Muscle layer of duodenum (tissue), 2 donors: Measurements from ENCODE around the gene RGS9BP.
"Not testable (repeated sequence)": the region's sequence is repeated elsewhere in the genome, so short reads cannot be mapped to it uniquely, and the experiment has no call there.

Experiments used
- H3K27ac ChIP-seq: one replicate; pipeline ENCODE4 v1.7.0; 2013; ENCODE audit warnings: mild to moderate bottlenecking, low read length
- H3K27me3 ChIP-seq: one replicate; pipeline ENCODE4 v1.7.0; 2013; ENCODE audit warnings: low read depth, mild to moderate bottlenecking, control low read depth, low read length
- H3K36me3 ChIP-seq, 2 donors: one replicate each; pipeline ENCODE4 v1.7.0; 2013; ENCODE audit warnings: low read length in 2 of 2, control low read depth in 1 of 2, mild to moderate bottlenecking in 1 of 2; ENCODE audit not compliant: insufficient read depth in 2 of 2, control insufficient read depth in 1 of 2
- H3K4me1 ChIP-seq, 2 donors: one replicate each; pipeline ENCODE4 v1.7.0; 2013; ENCODE audit warnings: low read length in 2 of 2, mild to moderate bottlenecking in 2 of 2, control low read depth in 1 of 2, moderate library complexity in 1 of 2; ENCODE audit not compliant: insufficient read depth in 2 of 2, control insufficient read depth in 1 of 2
- H3K4me3 ChIP-seq, 2 donors: one replicate each; pipeline ENCODE4 v1.7.0; 2013; ENCODE audit warnings: low read length in 2 of 2, low read depth in 1 of 2, mild to moderate bottlenecking in 1 of 2
- H3K9me3 ChIP-seq, 2 donors: one replicate each; pipeline ENCODE4 v1.7.0; 2013; ENCODE audit warnings: low read length in 2 of 2, control low read depth in 1 of 2, mild to moderate bottlenecking in 1 of 2; ENCODE audit not compliant: control insufficient read depth in 1 of 2
- donor health status: healthy.

Gene RGS9BP

GRCh38 chr19:32696771-32697170, 21.1 kb downstream of the RGS9BP start:
- not testable (repeated sequence) for H3K9me3 ChIP-seq, H3K4me3 ChIP-seq, H3K27me3 ChIP-seq, H3K27ac ChIP-seq
- peaks cover 0 to 29% of the 10 kb centered on the region in 2 donors for H3K4me1 ChIP-seq
- H3K36me3 ChIP-seq, result peaks cover 0 to 21% of the 10 kb centered on the region in 2 donors

DNA sequence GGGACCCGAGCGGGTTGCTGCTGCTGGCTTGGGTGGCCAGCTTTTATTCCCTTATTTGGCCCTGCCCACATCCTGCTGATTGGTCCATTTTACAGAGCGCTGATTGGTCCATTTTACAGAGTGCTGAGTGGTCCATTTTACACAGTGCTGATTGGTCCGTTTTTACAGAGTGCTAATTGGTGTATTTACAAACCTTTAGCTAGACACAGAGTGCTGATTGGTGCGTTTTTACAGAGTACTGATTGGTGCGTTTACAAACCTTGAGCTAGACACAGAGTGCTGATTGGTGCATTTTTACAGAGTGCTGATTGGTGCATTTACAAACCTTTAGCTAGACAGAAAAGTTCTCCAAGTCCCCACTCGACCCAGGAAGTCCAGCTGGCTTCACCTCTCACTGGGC, 24.5 kb downstream of the RGS9BP start:
- not testable (repeated sequence) for H3K27ac ChIP-seq, H3K4me3 ChIP-seq, H3K9me3 ChIP-seq, H3K27me3 ChIP-seq
- peaks cover 0 to 11% of the 10 kb centered on the region in 2 donors for H3K4me1 ChIP-seq
- peaks cover 0 to 33% of the 10 kb centered on the region in 2 donors for H3K36me3 ChIP-seq

DNA sequence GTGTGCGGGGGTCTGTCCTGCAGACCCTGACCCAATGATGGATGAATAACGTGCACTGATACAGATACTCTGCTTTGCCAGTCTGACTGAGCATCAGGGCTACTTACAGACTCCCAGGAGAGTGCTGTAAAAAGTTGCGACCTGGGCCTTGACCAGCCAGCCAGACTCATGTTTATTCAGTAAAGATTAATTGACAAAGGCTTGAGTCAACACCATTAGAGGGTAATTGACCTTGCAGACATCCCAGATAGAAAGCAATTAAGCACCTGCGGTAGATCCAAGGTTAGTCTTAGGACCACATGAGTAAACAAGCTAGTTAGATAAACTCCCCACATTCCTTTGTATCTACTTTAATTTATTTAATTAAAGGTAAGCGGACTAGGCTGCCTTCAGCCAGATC, 26.4 kb downstream of the RGS9BP start:
- H3K9me3 ChIP-seq, result peaks cover 0 to 8% of the 10 kb centered on the region in 2 donors
- no peak overlapping the region for H3K27ac ChIP-seq
- H3K27me3 ChIP-seq, result no peaks in the 10 kb centered on the region
- peaks cover 0 to 8% of the 10 kb centered on the region in 2 donors for H3K4me1 ChIP-seq
- no peak overlapping the region for H3K4me3 ChIP-seq
- H3K36me3 ChIP-seq, result peaks cover 0 to 33% of the 10 kb centered on the region in 2 donors

DNA sequence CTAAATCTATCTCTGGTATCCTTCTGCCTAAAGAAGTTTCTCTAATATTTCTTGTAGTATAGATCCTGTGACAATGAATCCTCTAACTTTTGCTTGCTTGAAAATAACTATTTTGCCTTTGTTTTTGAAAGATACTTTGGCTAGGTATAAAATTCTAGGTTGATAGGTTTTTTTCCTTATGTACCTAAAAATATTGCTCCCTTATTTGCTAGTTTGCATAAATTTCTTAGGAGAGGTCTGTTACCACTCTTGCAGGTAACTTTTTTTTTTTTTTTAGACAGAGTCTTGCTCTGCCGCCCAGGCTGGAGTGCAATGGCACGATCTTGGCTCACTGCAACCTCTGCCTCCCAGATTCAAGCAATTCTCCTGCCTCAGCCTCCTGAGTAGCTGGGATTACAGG, 28.4 kb downstream of the RGS9BP start:
- not testable (repeated sequence) for H3K4me3 ChIP-seq, H3K4me1 ChIP-seq, H3K9me3 ChIP-seq, H3K27ac ChIP-seq, H3K27me3 ChIP-seq
- peaks cover 0 to 24% of the 10 kb centered on the region in 2 donors for H3K36me3 ChIP-seq

DNA sequence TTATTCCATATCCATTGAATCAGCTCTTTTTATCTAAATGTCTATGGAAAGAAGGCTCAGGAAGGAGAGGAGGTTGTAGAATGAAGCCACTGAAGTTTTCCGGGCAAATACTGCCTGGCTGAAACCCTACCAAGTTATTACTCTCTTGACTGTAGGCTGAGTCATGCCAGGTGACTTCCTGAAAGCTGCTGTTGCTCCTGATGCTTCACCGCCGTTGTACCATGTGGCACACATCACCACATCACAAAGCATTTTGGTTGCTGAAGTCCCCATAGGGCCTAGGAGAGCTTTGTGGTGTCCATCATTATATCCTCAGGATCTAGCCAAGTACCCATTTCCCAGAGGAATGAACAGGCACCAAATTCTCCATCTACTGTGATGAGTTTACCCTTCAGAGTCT, 32.8 kb downstream of the RGS9BP start:
- peaks cover 7 to 16% of the 10 kb centered on the region in 2 donors for H3K36me3 ChIP-seq
- no peaks in the 10 kb centered on the region for H3K27me3 ChIP-seq
- no peak overlapping the region for H3K4me3 ChIP-seq
- no peaks in the 10 kb centered on the region for H3K4me1 ChIP-seq
- H3K9me3 ChIP-seq, result peaks cover 0 to 8% of the 10 kb centered on the region in 2 donors
- no peak overlapping the region for H3K27ac ChIP-seq

DNA sequence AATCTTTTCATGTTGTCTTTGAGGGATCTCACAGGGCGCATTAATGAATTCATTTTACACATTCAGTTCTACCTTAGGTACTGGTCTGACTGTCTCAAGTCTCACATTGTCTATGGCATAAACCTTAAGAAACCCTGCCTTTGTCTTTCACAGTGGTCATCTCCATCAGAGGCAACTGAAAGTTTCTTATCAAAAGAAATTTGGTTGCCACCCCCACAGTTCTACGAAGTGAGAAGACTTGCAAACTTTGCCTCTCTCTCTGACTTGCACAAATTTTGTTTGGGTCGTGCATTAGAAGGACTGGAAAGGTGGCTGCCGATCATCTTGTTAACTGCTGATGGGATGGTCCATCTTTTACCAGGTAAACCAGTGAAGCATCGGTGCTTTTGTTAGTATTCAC, 33.4 kb downstream of the RGS9BP start:
- no peaks in the 10 kb centered on the region for H3K27me3 ChIP-seq
- peaks cover 0 to 5% of the 10 kb centered on the region in 2 donors for H3K9me3 ChIP-seq
- no peak overlapping the region for H3K27ac ChIP-seq
- peaks cover 7 to 14% of the 10 kb centered on the region in 2 donors for H3K36me3 ChIP-seq
- no peaks in the 10 kb centered on the region for H3K4me1 ChIP-seq
- H3K4me3 ChIP-seq, result no peak overlapping the region

DNA sequence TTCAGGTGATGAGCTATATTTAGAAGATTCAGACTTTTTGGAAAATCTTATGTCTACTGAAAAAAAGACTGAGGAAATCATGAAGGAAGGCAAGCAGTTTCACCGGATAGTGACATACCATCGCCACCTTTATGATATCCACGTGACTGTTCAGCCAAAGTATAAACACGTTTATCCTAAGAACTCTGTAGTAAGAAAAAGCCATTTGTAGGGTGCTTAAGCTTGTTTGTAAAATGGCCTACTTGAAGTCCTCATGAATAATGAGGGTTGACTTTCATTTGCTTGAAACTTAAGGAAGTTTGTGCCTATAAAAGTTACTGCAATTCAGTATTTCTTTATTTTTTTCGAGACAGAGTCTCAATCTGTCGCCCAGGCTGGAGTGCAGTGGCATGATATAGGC, 36.1 kb downstream of the RGS9BP start:
- no peaks in the 10 kb centered on the region for H3K9me3 ChIP-seq
- peaks cover 7 to 13% of the 10 kb centered on the region in 2 donors for H3K36me3 ChIP-seq
- no peaks in the 10 kb centered on the region for H3K27me3 ChIP-seq
- H3K27ac ChIP-seq, result no peak overlapping the region
- H3K4me3 ChIP-seq, result no peak overlapping the region
- H3K4me1 ChIP-seq, result no peaks in the 10 kb centered on the region

- not testable (repeated sequence) for H3K27ac ChIP-seq, H3K4me3 ChIP-seq, H3K4me1 ChIP-seq, H3K9me3 ChIP-seq, H3K27me3 ChIP-seq
- peaks cover 2 to 13% of the 10 kb centered on the region in 2 donors for H3K36me3 ChIP-seq
Measured at GRCh38 chr19:32716203-32716602, 40.6 kb downstream of the RGS9BP start.

DNA sequence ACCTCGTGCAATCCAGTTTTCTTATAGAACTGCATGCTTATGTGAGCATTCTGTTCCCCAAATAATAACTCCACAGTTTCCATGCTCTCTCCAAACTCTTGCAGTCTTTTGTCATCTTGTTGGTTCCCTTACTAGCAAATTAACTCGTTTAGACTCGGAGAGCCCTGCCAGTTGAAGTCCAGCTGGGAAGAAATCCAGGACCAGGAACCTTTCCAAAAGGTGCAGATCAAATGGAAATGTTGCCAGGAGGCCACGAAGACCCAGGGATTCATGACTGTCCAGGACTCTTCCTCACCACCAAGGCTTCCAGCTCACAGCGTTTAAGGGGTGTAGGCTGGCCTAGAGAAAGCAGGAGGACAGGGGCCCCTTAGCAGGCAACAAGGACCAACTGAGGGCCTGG, 41.8 kb downstream of the RGS9BP start:
- H3K4me1 ChIP-seq, result no peaks in the 10 kb centered on the region
- H3K27me3 ChIP-seq, result no peaks in the 10 kb centered on the region
- peaks cover 0 to 13% of the 10 kb centered on the region in 2 donors for H3K36me3 ChIP-seq
- no peak overlapping the region for H3K4me3 ChIP-seq
- no peaks in the 10 kb centered on the region for H3K9me3 ChIP-seq
- no peak overlapping the region for H3K27ac ChIP-seq

- H3K4me3 ChIP-seq, result no peak overlapping the region
- no peaks in the 10 kb centered on the region for H3K4me1 ChIP-seq
- H3K36me3 ChIP-seq, result peaks cover 0 to 11% of the 10 kb centered on the region in 2 donors
Measured at GRCh38 chr19:32718286-32718685, 42.6 kb downstream of the RGS9BP start.

DNA sequence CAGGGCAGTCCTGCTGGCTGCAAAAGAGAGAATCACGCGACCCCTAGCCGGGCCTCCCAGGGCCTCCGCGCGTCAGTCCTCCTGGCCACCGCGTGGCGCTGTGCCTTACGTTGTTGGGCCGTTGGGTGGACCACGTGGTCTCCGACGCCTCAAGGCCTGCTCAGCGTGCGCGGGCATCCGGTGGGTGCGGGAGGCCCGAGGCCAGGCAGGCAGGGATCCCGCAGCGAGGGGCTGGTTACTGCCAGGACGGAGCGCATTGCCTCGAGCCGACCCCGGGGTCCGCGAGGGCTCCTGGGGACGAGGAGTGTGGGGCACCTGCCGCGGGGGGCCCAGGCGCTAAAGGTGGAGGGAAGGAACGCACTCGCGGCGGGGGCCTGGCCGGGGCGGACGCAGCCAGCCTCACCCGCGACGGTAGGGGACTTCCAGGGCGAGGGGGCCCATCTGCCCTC, 44.0 kb downstream of the RGS9BP start, which contains the start of gene TDRD12:
TSS of gene TDRD12 (plus strand) at position 157 of the 449 bp plus-strand sequence. CDS start 306 bp downstream, outside the sequence.
- H3K4me3 ChIP-seq, result no peak within 1 kb of the TSS

More at GRCh38 chr19:32718286-32718685, 42.6 kb downstream of the RGS9BP start:
- Histone ChIP-seq H3K27me3 (no peaks in the 10 kb centered on the region), H3K9me3 (no peaks in the 10 kb centered on the region), H3K27ac (no peak overlapping the region)

DNA sequence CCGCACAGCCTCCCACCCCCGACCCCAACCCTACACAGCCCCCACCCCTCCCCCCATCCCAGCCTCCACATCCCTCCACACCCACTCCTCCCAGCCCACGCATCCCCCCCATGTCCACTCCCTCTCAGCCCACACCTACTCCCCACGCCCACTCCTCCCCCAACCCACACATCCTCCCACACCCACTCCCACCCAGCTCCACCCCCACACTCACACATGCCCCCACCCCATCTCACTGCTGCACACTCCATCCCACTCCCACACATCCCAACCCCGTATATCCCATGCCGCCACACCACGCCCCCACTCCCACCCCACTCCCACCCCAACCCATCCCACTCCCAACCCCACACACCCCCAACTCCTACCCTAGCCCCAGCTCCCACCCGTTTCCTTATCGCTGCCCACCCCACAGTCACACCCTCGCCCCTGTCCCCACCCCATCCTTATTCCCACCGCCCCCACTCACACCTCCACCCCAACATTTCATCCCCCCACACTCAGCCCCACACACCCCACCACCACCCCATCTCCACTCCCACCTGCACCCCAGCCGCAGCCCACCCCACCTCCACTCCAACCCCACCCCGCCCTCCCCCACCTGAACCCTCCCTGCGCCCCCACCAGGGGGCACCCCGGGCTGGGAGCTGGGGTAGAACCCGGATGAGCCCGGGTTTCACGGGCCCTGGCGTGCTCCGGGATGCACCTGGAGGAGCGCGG, 44.7 kb downstream of the RGS9BP start:
- Histone ChIP-seq H3K27me3 (no peaks in the 10 kb centered on the region), H3K4me1 (no peaks in the 10 kb centered on the region), H3K4me3 (no peak overlapping the region), H3K9me3 (no peaks in the 10 kb centered on the region), H3K27ac (no peak overlapping the region), H3K36me3 (no peaks in the 10 kb centered on the region)

More for the DNA sequence above, 44.0 kb downstream of the RGS9BP start, which contains the start of gene TDRD12:
- H3K27me3 ChIP-seq, result no peaks in the 10 kb centered on the region
- H3K9me3 ChIP-seq, result no peaks in the 10 kb centered on the region
- H3K27ac ChIP-seq, result no peak within 1 kb of the TSS
- H3K36me3 ChIP-seq, result peaks cover 0 to 5% of the 10 kb centered on the region in 2 donors
- H3K4me1 ChIP-seq, result no peaks in the 10 kb centered on the region
